Upper lobe of left lung (tissue), 6 donors: ENCODE data around the gene NLGN1. TPM values are rescaled to one million over a fixed set of nuclear protein-coding genes. Genes with fewer than 3 reads are reported as not detected.

Experiments used
- ATAC-seq, 2 donors: fragments of 200-7000 bp; cut with Tn5 transposase; one replicate each; pipeline ENCODE4 v1.9.1; 2022; ENCODE audit warnings: mild to moderate bottlenecking in 2 of 2, moderate library complexity in 2 of 2; ENCODE audit not compliant: low FRiP score in 2 of 2
- DNase-seq, 2 donors: peaks; one replicate each; pipeline ENCODE4 v3.0.0-alpha.2; 2019 to 2020
- H3K27ac ChIP-seq, 4 donors: fragments of 200-600 bp; sonication (generic); one replicate each; pipeline ENCODE4 v1.5.1; 2016 to 2019
- H3K27me3 ChIP-seq, 4 donors: fragments of 200-600 bp; sonication (generic); one replicate each; pipeline ENCODE4 v1.5.1; 2017 to 2019
- H3K36me3 ChIP-seq, 4 donors: fragments of 200-600 bp; sonication (generic); one replicate each; pipeline ENCODE4 v1.5.1; 2016 to 2019
- H3K4me1 ChIP-seq, 4 donors: fragments of 200-600 bp; sonication (generic); one replicate each; pipeline ENCODE4 v1.5.1; 2018 to 2019
- H3K4me3 ChIP-seq, 4 donors: fragments of 200-600 bp; sonication (generic); one replicate each; pipeline ENCODE4 v1.5.1; 2017 to 2019; ENCODE audit warnings: mild to moderate bottlenecking in 2 of 4, moderate library complexity in 1 of 4
- H3K9me3 ChIP-seq, 4 donors: fragments of 200-600 bp; sonication (generic); one replicate each; pipeline ENCODE4 v1.5.1; 2018 to 2019
- CTCF ChIP-seq, 6 experiments: fragments of 450-650 bp in 4 of 6; fragments of 200-600 bp in 2 of 6; sonication (generic) in 2 of 6; IDR thresholded peaks; one replicate each; pipeline ENCODE4 v1.5.1; 2016 to 2019; ENCODE audit warnings: antibody characterized with exemption in 6 of 6
- EP300 ChIP-seq, 4 donors: sonication (generic); formaldehyde crosslinking; IDR thresholded peaks; one replicate each; pipeline ENCODE4 v1.5.1; 2017; ENCODE audit warnings: antibody characterized with exemption in 4 of 4, control low read depth in 2 of 4
- POLR2A ChIP-seq, 4 donors: fragments of 450-650 bp; IDR thresholded peaks; one replicate each; pipeline ENCODE4 v1.5.1; 2016 to 2017; ENCODE audit warnings: antibody characterized with exemption in 4 of 4, mild to moderate bottlenecking in 2 of 4
- POLR2AphosphoS5 ChIP-seq, 2 donors: sonication (generic); formaldehyde crosslinking; IDR thresholded peaks; one replicate each; pipeline ENCODE4 v1.5.1; 2017; ENCODE audit warnings: antibody characterized with exemption in 2 of 2
- WGBS, 2 donors: methylation state at CpG; one replicate each; pipeline ENCODE4 v1.1.5; 2017 to 2018; 5-methylcytosine and 5-hydroxymethylcytosine counted together
- total RNA-seq, 6 donors: library from RNA; depleted of rRNA in 4 of 6; stranded (reverse); fragments of >200 nt in 4 of 6; gene quantifications; one replicate each; pipeline versions ENCODE4 v1.1.0 to v1.2.1, GENCODE V29; 2016 to 2021
- donor health status: DM: no; HTN: no; CAD: no; lungs with moderate emphysema.
- donor health status: DM: no; HTN: yes; CAD: no; lungs with severe emphysema.

NLGN1 gene
- total RNA-seq, 6 donors from 2014 or later = under 0.01 to 3.5 (median 1.9) TPM

- DNase-seq (no peak), ATAC-seq (no peak)
- Histone ChIP-seq H3K4me1 (no peaks in the 10 kb centered on the region), H3K27me3 (no peaks in the 10 kb centered on the region), H3K27ac (no peak overlapping the region), H3K9me3 (no peaks in the 10 kb centered on the region), H3K4me3 (no peak overlapping the region), H3K36me3 (no peaks in the 10 kb centered on the region)
- 69 to 81% methylated on average over 2 of the region's 2 CpGs for WGBS, 2 donors
- no peak for TF ChIP-seq EP300 (IDR thresholded peaks at IDR 0.05)
- no peak for TF ChIP-seq CTCF (IDR thresholded peaks at IDR 0.05)
- TF ChIP-seq POLR2AphosphoS5 (IDR thresholded peaks at IDR 0.05) = no peak
These were observed 449.0 kb downstream of the NLGN1 start for GRCh38 chr3:173846584-173846983.

- ATAC-seq (no peak), DNase-seq (no peak)
- H3K27ac ChIP-seq = no peak overlapping the region
- no peak for TF ChIP-seq POLR2AphosphoS5 (IDR thresholded peaks at IDR 0.05)
- no peak for TF ChIP-seq CTCF (IDR thresholded peaks at IDR 0.05)
- no peak for TF ChIP-seq EP300 (IDR thresholded peaks at IDR 0.05)
- TF ChIP-seq POLR2A (IDR thresholded peaks at IDR 0.05) = no peak
- no peaks in the 10 kb centered on the region for H3K9me3 ChIP-seq
- no peaks in the 10 kb centered on the region for H3K4me1 ChIP-seq
- H3K27me3 ChIP-seq = no peaks in the 10 kb centered on the region
- H3K4me3 ChIP-seq = no peak overlapping the region
- no peaks in the 10 kb centered on the region for H3K36me3 ChIP-seq
- 65 to 68% methylated on average over 4 of the region's 4 CpGs for WGBS, 2 donors
These were observed 451.9 kb downstream of the NLGN1 start for GRCh38 chr3:173849489-173849888.

GRCh38 chr3:173857154-173857553 is 459.6 kb downstream of the NLGN1 start:
- H3K27me3 ChIP-seq = no peaks in the 10 kb centered on the region
- ATAC-seq = no peak
- no peaks in the 10 kb centered on the region for H3K36me3 ChIP-seq
- DNase-seq = no peak
- no peak overlapping the region for H3K4me3 ChIP-seq
- no peaks in the 10 kb centered on the region for H3K4me1 ChIP-seq
- TF ChIP-seq POLR2AphosphoS5 (IDR thresholded peaks at IDR 0.05) = no peak
- no peak for TF ChIP-seq EP300 (IDR thresholded peaks at IDR 0.05)
- no peak for TF ChIP-seq CTCF (IDR thresholded peaks at IDR 0.05)
- TF ChIP-seq POLR2A (IDR thresholded peaks at IDR 0.05) = no peak
- WGBS, 2 donors = 74 to 81% methylated on average over 1 of the region's 1 CpG
- no peak overlapping the region for H3K27ac ChIP-seq
- H3K9me3 ChIP-seq = no peaks in the 10 kb centered on the region

GRCh38 chr3:173862701-173863100 is 465.2 kb downstream of the NLGN1 start:
- ATAC-seq = no peak
- no peak for TF ChIP-seq POLR2AphosphoS5 (IDR thresholded peaks at IDR 0.05)
- TF ChIP-seq POLR2A (IDR thresholded peaks at IDR 0.05) = no peak
- no peak for TF ChIP-seq EP300 (IDR thresholded peaks at IDR 0.05)
- no peak for TF ChIP-seq CTCF (IDR thresholded peaks at IDR 0.05)
- H3K27me3 ChIP-seq = no peaks in the 10 kb centered on the region
- no peaks in the 10 kb centered on the region for H3K4me1 ChIP-seq
- 84 to 87% methylated on average over 1 of the region's 1 CpG for WGBS, 2 donors
- H3K27ac ChIP-seq = no peak overlapping the region
- no peaks in the 10 kb centered on the region for H3K9me3 ChIP-seq
- H3K36me3 ChIP-seq = no peaks in the 10 kb centered on the region
- no peak for DNase-seq
- no peak overlapping the region for H3K4me3 ChIP-seq

- Histone ChIP-seq H3K4me1 (no peaks in the 10 kb centered on the region), H3K36me3 (no peaks in the 10 kb centered on the region), H3K4me3 (no peak overlapping the region), H3K27me3 (no peaks in the 10 kb centered on the region), H3K27ac (no peak overlapping the region), H3K9me3 (no peaks in the 10 kb centered on the region)
- ATAC-seq (no peak), DNase-seq (no peak)
- TF ChIP-seq POLR2A (IDR thresholded peaks at IDR 0.05) = no peak
- TF ChIP-seq EP300 (IDR thresholded peaks at IDR 0.05) = no peak
- no peak for TF ChIP-seq POLR2AphosphoS5 (IDR thresholded peaks at IDR 0.05)
- no peak for TF ChIP-seq CTCF (IDR thresholded peaks at IDR 0.05)
- 76 to 80% methylated on average over 2 of the region's 2 CpGs for whole genome bisulfite sequencing, 2 donors
These were observed 466.0 kb downstream of the NLGN1 start for GRCh38 chr3:173863551-173863950.
